Tongue (tissue), 2 donors: ENCODE results near the gene L1TD1. TPM values are rescaled to one million over a fixed set of nuclear protein-coding genes. Genes with fewer than 3 reads are reported as not detected.
"Not testable (repeated sequence)": the region's sequence is repeated elsewhere in the genome, so short reads cannot be mapped to it uniquely, and the experiment has no call there.

Experiments used
- DNase-seq: peaks from one replicate; pipeline ENCODE4 v3.0.0-alpha.2; 2015
- total RNA-seq: library from RNA; depleted of rRNA; stranded (reverse); fragments of >200 nt; gene quantifications from one replicate; pipeline ENCODE4 v1.2.3, GENCODE V29; 2014

The L1TD1 gene, protein sequence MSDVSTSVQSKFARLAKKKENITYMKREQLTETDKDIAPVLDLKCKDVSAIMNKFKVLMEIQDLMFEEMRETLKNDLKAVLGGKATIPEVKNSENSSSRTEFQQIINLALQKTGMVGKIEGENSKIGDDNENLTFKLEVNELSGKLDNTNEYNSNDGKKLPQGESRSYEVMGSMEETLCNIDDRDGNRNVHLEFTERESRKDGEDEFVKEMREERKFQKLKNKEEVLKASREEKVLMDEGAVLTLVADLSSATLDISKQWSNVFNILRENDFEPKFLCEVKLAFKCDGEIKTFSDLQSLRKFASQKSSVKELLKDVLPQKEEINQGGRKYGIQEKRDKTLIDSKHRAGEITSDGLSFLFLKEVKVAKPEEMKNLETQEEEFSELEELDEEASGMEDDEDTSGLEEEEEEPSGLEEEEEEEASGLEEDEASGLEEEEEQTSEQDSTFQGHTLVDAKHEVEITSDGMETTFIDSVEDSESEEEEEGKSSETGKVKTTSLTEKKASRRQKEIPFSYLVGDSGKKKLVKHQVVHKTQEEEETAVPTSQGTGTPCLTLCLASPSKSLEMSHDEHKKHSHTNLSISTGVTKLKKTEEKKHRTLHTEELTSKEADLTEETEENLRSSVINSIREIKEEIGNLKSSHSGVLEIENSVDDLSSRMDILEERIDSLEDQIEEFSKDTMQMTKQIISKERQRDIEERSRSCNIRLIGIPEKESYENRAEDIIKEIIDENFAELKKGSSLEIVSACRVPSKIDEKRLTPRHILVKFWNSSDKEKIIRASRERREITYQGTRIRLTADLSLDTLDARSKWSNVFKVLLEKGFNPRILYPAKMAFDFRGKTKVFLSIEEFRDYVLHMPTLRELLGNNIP
- 0.41 TPM for total RNA-seq

DNA sequence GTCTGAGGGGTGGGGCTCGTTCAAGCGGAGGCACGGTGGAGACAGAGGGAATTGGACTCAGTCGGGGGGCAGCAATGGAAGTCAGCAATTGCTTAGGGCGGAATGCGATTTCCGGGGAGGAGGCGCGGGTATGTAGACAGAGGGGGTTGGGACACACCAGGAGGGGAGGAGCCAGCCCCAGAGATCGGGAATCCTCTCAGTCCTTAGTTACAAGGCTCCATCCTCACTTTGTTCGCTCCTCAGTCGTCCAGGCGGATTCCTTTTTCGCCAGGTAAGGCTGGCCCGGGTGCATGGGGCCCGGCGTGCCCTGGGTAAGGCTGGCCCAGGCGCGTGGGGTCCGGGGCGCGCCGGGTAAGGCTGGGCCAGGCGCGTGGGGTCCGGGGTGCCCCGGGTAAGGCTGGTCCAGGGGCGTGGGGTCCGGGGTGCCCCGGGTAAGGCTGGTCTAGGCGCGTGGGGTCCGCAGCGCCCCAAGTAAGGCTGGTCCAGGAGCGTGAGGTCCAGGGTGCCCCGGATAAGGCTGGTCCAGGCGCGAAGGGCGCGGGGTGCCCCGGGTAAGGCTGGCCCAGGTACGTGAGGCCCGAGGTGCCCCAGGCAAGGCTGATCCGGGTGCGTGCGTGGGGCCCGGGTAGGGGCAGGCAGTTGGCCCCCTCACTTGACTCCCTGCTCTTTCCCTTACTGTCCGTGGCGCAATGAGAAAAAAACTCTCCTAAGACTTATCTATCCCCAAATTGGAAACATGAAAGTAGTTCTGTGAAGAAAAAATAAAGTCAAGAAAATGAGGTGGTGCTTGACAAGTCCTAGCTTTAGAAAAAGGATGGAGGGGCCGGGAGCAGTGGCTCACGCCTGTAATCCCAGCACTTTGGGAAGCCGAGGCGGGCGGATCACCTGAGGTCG is at the start of gene L1TD1:
Gene L1TD1 (plus strand): TSS at position 199 of the 894 bp plus-strand sequence. CDS start 11,780 bp downstream, outside the sequence.
- peak; percentile 45 for DNase-seq

- DNase-seq = no peak
Observed at GRCh38 chr1:62159940-62160348, 34.7 kb upstream of the L1TD1 start.

DNA sequence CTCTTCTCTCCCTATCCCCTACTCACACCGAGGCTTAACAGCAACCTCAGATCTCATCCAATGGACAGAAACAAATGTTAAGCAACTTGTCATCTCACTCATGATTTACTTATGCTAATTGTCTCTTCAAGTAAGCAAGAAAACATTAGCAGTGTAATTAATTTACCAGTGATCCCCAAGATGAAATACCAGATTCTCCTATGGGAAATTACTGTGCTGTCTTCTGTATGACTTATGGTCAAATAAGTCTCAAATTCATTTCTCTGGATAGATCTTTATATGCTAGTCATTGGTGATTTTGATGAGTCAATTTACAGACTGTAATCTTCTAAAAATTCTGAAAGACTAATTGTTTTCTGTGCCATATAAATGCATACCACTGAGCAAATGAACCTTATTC is 32.9 kb upstream of the L1TD1 start:
- DNase-seq = no peak

- DNase-seq = not testable (repeated sequence)
Observed at GRCh38 chr1:62170380-62170779, 24.3 kb upstream of the L1TD1 start.

DNA sequence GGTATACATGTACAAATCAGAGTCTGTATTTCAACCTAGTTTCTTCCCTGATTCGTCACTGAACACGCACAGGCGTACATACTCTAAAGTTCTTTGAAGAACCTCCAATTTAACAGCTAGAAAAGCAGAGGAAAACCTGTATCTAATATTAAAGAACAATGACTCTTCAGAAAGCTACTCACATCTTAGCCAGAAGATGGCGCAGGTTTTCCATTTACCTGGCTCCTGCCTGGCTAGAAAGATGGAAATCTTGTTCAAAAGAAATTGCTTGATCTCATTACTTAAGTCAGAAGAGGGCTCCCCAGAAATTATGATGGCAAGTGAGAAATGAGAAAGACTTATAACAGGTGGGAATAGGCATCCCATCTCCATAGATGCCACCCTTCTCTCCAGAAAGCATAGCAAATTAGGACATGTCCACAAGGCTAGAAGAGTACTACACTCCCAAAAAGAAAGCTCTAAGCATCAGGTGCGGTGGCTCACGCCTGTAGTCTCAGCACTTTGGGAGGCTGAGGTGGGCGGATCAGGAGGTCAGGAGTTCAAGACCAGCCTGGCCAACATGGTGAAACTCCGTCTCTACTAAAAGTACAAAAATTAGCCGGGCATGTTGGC is 19.0 kb upstream of the L1TD1 start:
- DNase-seq = peak; percentile 83

DNA sequence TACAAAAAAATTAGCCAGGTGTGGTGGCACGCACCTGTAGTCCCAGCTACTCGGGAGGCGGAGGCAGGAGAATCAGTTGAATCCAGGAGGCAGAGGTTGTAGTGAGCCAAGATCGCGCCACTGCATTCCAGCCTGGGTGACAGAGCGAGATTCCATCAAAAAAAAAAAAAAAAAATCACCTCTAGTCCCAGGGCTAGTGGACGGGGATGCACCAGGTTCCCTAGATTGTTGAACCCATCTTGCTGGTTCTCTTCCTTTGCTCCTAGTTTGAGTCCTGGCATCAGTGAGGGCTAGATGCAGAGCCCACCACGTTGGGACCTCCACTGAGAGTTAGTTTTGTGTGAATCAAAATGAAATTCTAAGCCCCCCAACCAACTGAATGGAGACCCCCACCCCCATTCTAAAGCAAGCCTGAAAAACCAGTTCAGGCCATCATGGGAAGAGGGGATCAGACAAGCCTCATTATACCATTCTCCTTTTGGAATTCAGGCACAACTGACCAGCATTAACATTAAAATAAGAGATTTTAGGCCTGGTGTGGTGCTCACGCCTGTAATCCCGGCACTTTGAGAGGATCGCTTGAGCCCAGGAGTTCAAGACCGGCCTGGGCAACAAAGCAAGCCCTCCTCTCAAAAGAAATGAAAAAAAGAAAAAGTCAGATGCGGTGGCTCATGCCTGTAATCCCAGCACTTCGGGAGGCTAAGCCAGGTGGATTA is 17.9 kb upstream of the L1TD1 start:
- DNase-seq = no peak

DNA sequence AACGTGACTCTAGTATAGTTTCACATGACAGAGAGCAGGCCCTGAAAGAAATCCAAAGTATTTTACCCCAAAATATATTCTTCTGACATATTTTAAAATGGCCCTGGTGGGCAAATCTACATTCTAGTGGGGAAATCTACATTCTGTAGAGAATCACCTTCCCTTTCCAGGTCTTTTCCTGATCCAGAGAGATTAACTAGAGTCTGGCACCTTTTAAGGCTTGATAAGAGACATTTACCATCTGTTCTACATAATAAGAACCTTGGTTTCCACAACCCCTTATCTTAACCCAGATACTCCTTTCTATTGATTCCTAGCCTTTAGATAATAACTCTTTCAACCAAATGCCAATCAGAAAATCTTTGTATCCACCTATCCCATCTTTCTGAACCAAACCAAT is 17.0 kb upstream of the L1TD1 start:
- no peak for DNase-seq

- no peak for DNase-seq
Observed at GRCh38 chr1:62178372-62178771, 16.3 kb upstream of the L1TD1 start.

DNA sequence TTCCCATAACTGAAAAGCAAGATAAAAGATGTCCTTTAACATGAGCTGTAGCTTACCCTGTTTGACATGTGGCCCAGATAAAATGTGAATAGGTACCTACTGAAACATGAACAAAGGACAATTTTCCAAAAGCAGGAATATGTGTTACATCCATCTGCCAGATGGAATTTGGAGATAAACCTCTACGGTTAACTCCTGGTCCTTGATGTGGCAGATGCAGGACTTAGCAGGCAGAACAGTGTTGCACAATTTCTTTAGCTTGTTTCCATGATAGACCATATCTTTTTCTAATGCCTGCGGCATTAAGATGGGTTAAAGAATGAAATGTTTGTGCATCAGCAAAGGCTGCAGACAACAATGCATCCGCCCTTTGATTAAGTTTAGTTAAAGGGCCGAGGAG is 14.6 kb upstream of the L1TD1 start:
- DNase-seq = not testable (repeated sequence)

DNA sequence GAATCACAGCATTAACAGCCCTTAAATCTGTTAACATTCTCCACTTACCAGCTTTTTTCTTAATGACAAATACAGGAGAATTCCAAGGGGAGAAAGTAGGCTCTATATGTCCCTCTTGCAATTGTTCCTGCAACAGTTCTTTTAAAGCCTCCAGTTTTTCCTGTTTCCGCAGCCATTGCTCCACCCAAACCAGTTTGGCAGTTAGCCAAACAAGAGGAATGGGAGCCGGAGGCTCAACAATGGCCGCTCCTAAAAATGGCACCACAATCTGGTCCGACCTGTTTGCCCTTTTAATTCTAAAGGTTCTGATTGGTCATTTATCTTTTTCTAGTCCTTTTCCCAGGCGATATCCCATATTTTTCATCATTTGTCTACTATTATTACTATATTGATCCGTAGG is 14.0 kb upstream of the L1TD1 start:
- peak; percentile 60 for DNase-seq

DNA sequence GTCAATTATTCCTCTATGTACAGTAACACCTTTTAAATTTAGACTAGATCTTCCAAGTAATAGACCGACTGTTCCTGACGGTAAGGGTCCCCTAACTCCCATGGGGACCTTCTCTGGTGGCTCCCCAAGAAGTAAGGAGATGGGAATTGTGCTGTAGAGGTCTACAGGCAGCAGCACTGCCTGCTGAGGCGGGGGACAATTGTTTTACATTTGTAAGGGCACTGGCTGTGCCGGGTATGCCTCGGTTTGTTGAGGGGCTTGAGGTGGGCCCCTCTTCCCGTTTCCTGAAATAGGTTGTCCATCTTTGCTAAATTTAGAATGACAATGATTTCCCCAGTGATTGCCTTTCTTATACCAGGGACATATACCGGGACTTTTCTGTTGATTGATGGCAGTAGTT is 13.1 kb upstream of the L1TD1 start:
- DNase-seq = no peak

- not testable (repeated sequence) for DNase-seq
Observed at GRCh38 chr1:62182157-62182556, 12.5 kb upstream of the L1TD1 start.

DNA sequence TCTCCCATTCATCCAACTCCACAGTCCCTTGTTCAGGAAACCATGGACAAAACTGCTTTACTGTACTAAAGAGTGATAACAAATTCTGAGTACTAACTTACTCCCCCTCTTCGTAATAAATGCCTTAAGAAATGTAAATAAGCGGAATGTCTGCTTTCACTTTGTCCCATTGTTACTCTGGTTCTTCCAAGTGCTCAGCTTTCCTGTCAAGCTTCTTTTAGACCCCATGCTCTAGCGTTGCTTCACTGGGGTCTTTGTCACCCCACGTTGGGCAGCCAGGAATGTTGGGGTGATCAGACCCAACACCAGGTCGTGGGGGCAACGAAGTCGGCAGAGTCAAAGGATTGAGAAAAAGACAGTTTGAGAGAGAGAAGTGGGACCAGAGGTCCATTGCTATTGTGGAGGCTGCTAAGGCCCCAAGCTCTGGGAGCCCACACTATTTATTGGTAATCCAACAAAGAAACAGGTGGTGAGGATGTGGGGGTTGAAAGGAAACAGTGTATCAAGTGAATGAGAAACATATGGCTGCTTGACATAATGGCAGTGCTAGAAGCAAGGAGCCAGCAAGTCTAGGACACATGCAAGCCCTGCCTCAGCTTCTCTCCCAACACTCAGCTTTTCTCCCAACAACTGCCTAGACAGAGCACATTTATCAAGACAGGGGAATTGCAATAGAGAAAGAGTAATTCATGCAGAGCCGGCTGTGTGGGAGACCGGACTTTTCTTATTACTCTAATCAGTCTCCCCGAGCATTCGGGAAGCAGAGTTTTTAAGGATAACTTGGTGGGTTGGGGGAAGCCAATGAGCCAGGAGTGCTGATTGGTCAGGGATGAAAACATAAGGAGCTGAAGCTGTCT is 11.3 kb upstream of the L1TD1 start:
- not testable (repeated sequence) for DNase-seq

GRCh38 chr1:62184336-62184735 is 10.3 kb upstream of the L1TD1 start:
- no peak for DNase-seq

DNA sequence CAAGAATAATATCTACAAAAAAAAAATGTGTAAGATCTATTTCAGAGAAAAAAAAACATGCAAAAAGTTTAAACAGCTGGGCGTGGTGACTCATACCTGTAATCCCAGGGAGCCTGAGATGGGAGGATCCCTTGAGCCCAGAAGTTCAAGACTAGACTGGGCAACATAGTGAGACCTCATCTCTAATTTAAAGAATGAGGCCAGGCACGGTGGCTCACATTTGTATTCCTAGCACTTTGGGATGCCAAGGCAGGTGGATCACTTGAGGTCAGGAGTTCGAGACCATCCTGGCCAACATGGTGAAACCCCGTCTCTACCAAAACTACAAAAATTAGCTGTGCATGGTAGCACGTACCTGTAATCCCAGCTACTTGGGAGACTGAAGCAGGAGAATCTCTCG is 9.4 kb upstream of the L1TD1 start:
- not testable (repeated sequence) for DNase-seq

GRCh38 chr1:62185677-62186076 is 9.0 kb upstream of the L1TD1 start:
- DNase-seq = no peak

DNA sequence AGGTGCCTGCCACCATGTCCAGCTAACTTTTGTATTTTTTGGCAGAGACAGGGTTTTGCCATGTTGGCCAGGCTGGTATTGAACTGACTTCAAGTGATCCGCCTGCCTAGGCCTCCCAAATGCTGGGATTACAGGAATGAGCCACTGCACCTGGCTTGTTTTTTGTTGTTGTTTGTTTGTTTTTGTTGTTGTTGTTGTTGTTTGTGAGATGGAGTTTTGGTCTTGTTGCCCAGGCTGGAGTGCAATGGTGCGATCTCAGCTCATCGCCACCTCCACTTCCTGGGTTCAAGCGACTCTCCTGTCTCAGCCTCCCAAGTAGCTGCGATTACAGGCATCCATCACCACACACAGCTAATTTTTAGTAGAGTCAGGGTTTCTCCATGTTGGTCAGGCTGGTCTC is 7.1 kb upstream of the L1TD1 start:
- no peak for DNase-seq

GRCh38 chr1:62188111-62188510 is 6.5 kb upstream of the L1TD1 start:
- no peak for DNase-seq

DNA sequence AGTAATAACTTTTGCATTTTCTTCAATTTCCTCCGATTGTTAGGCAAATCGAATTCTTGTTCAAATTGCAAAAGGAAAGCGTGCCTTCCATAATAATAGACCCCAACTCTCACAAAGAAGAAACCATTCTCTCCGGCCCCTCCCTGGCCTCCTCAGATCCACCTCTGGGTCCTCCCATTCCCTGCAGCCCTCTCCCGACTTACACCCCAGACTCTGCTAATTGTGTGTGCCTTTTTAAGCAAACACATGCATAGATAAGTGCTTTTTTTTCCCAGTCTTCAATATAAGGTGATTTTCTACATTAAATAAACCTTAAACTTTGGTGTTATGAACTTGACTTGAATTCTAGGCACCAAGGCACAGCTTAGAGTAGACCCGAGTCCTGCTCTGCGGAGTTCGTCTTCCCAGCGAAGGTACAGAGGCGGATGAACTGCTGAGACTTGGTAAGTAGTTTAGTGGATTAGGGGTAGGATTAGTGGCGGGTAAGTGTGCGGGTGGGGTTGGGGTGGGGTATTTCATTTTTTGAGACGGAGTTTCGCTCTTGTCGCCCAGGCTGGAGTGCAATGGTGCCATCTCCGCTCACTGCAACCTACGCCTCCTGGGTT is 1.5 kb downstream of the L1TD1 start:
- no peak for DNase-seq
